PC-9 (cell line): ENCODE results near the gene FAM149B1. TPM values are rescaled to one million over a fixed set of nuclear protein-coding genes. Genes with fewer than 3 reads are reported as not detected.
"Not testable (repeated sequence)": the region's sequence is repeated elsewhere in the genome, so short reads cannot be mapped to it uniquely, and the experiment has no call there.

Experiments
- BruUV-seq: library from RNA; stranded (reverse); fragments of 400-500 nt; replicated peaks from 2 replicates; lab custom pipeline; 2021; lab: Mats Ljungman, UMichigan
- CTCF ChIA-PET: fragments of 300-600 bp; sonication (Branson Sonifier 250); formaldehyde crosslinking; loops from one replicate; lab custom pipeline; 2022; ENCODE audit warnings: antibody characterized with exemption; lab: Charles Lee
- POLR2A ChIA-PET: fragments of 300-600 bp; sonication (Branson Sonifier 250); formaldehyde crosslinking; loops from one replicate; lab custom pipeline; 2022; ENCODE audit warnings: antibody characterized with exemption; ENCODE audit not compliant: unreplicated experiment; lab: Charles Lee
- DNase-seq, 2 experiments: peaks; one replicate each; pipeline versions ENCODE4 v3.0.0 to v3.0.0-alpha.2; 2015 to 2022; ENCODE audit warnings: mixed read lengths in 1 of 2
- H2AFZ ChIP-seq: fragments of 200-600 bp; sonication (generic); 2 replicates; pipeline ENCODE4 v1.8.1; 2017; ENCODE audit warnings: antibody characterized with exemption
- H3F3A ChIP-seq: fragments of 200-600 bp; sonication (generic); 2 replicates; pipeline ENCODE4 v1.8.1; 2017; ENCODE audit warnings: antibody characterized with exemption, mild to moderate bottlenecking, low read depth; ENCODE audit not compliant: insufficient read depth
- H3K27ac ChIP-seq: fragments of 200-600 bp; sonication (generic); 2 replicates; pipeline ENCODE4 v1.6.1; 2016; ENCODE audit warnings: mixed run types
- H3K27me3 ChIP-seq: fragments of 200-600 bp; sonication (generic); 2 replicates; pipeline ENCODE4 v1.6.1; 2016; ENCODE audit warnings: low read depth, mixed run types; ENCODE audit not compliant: insufficient read depth
- H3K36me3 ChIP-seq: fragments of 200-600 bp; sonication (generic); 2 replicates; pipeline ENCODE4 v1.6.1; 2016; ENCODE audit warnings: low read depth, mixed run types
- H3K4me1 ChIP-seq: fragments of 200-600 bp; sonication (generic); replicated peaks from 2 replicates; pipeline ENCODE4 v1.6.1; 2016; ENCODE audit warnings: mixed run types; ENCODE audit not compliant: insufficient read depth
- H3K4me2 ChIP-seq: fragments of 200-600 bp; sonication (generic); 2 replicates; pipeline ENCODE4 v1.6.1; 2017; ENCODE audit warnings: mixed run types
- H3K4me3 ChIP-seq: fragments of 200-600 bp; sonication (generic); 2 replicates; pipeline ENCODE4 v1.6.1; 2016; ENCODE audit warnings: mixed run types
- H3K79me2 ChIP-seq: fragments of 200-600 bp; sonication (generic); 2 replicates; pipeline ENCODE4 v1.6.1; 2017; ENCODE audit warnings: low read depth, mixed run types
- H3K9me2 ChIP-seq: fragments of 200-600 bp; sonication (generic); 2 replicates; pipeline ENCODE4 v1.8.1; 2017; ENCODE audit warnings: mild to moderate bottlenecking; ENCODE audit not compliant: insufficient read depth
- H3K9me3 ChIP-seq: fragments of 200-600 bp; sonication (generic); 2 replicates; pipeline ENCODE4 v1.8.1; 2016; ENCODE audit warnings: low read depth; ENCODE audit not compliant: insufficient read depth
- H4K20me1 ChIP-seq: fragments of 200-600 bp; sonication (generic); 2 replicates; pipeline ENCODE4 v1.8.1; 2017; ENCODE audit not compliant: insufficient read depth
- EZH2 ChIP-seq: fragments of 200-600 bp; sonication (generic); IDR thresholded peaks from 2 replicates; pipeline ENCODE4 v1.8.0; 2017; ENCODE audit warnings: antibody characterized with exemption, low read depth
- intact Hi-C: fragments of 100-400 bp; cut with micrococcal nuclease; formaldehyde crosslinking; loops from one replicate; pipeline ENCODE4 v1.10.0; 2022; ENCODE audit not compliant: unreplicated experiment
- total RNA-seq: library from RNA; stranded (reverse); gene quantifications from 2 replicates; pipeline ENCODE4 v1.2.3, GENCODE V29; 2021
- TF ChIP-seq, protein P1 (sequence below): fragments of 200-600 bp; sonication (generic); conservative IDR thresholded peaks from 2 replicates; pipeline ENCODE4 v1.6.1; 2017; ENCODE audit warnings: mixed run types, antibody characterized with exemption, mild to moderate bottlenecking, moderate library complexity

FAM149B1 gene
- total RNA-seq, 1 experiment from 2014 or later: 22.9 TPM

GRCh38 chr10:73141603-73142002, 26.3 kb upstream of the FAM149B1 start:
- BruUV-seq: no TSS peak
- Histone ChIP-seq H3F3A (no peaks in the 10 kb centered on the region; the same call in 1 of the 2 replicates), H4K20me1 (no peaks in the 10 kb centered on the region; the same call in 1 of the 2 replicates), H2AFZ (no peak overlapping the region), H3K9me3 (no peaks in the 10 kb centered on the region), H3K79me2 (no peaks in the 10 kb centered on the region), H3K4me1 (no peaks in the 10 kb centered on the region), H3K4me2 (no peak overlapping the region), H3K9me2 (no peaks in the 10 kb centered on the region), H3K27me3 (no peaks in the 10 kb centered on the region), H3K4me3 (no peak overlapping the region), H3K36me3 (peaks cover 33% of the 10 kb centered on the region), H3K27ac (no peak overlapping the region)
- no peak for DNase-seq
- ChIA-PET CTCF (no interaction called here), POLR2A (no interaction called here)
- intact Hi-C loops: no loop called here
- no peak for TF ChIP-seq EZH2

- H3K4me1 ChIP-seq, H3K27me3 ChIP-seq, H3K27ac ChIP-seq, H3K79me2 ChIP-seq, BruUV-seq, CTCF ChIA-PET, POLR2A ChIA-PET, H3K9me2 ChIP-seq, DNase-seq, H3K4me3 ChIP-seq, H3K9me3 ChIP-seq, H2AFZ ChIP-seq, H3K4me2 ChIP-seq, H3F3A ChIP-seq: not testable (repeated sequence)
- intact Hi-C loops: loop anchor here (10.0 kb wide), 1 partner anchor 276 kb away; no protein-coding TSS in a partner anchor
- Histone ChIP-seq H4K20me1 (peaks cover 18% of the 10 kb centered on the region), H3K36me3 (peaks cover 47% of the 10 kb centered on the region)
Observed at GRCh38 chr10:73150633-73151413, 17.1 kb upstream of the FAM149B1 start.

DNA sequence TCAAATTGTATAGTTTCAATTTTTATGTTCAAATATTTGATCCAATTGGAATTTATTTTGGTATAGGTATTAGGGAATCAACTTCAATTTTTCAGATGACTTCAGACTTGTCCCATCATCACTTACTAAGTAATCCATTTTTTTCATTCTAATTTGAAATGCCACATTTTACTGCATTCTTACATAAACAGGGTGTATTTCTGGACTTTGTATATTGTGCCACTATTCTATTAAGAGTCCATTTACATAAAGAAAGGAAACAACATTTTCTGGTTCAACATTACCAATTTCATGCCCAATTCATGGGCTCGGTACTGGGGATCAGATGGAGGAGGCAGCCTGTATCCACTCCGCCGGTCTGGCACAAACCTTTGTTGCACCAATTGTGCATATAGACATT, 15.9 kb upstream of the FAM149B1 start:
- BruUV-seq: no TSS peak
- Histone ChIP-seq H3K27me3 (no peaks in the 10 kb centered on the region), H3K4me1 (no peaks in the 10 kb centered on the region), H3K9me3 (no peaks in the 10 kb centered on the region), H3K36me3 (peaks cover 49% of the 10 kb centered on the region), H3K27ac (no peak overlapping the region), H3F3A (no peaks in the 10 kb centered on the region; the same call in 1 of the 2 replicates), H4K20me1 (peaks cover 20% of the 10 kb centered on the region), H2AFZ (no peak overlapping the region), H3K4me2 (no peak overlapping the region), H3K79me2 (no peaks in the 10 kb centered on the region), H3K4me3 (no peak overlapping the region), H3K9me2 (no peaks in the 10 kb centered on the region)
- intact Hi-C loops: loop anchor here (10.0 kb wide), 1 partner anchor 277 kb away; no protein-coding TSS in a partner anchor
- no peak for DNase-seq
- POLR2A ChIA-PET: no interaction called here
- no peak for TF ChIP-seq EZH2
- TF ChIP-seq, protein P1, sequence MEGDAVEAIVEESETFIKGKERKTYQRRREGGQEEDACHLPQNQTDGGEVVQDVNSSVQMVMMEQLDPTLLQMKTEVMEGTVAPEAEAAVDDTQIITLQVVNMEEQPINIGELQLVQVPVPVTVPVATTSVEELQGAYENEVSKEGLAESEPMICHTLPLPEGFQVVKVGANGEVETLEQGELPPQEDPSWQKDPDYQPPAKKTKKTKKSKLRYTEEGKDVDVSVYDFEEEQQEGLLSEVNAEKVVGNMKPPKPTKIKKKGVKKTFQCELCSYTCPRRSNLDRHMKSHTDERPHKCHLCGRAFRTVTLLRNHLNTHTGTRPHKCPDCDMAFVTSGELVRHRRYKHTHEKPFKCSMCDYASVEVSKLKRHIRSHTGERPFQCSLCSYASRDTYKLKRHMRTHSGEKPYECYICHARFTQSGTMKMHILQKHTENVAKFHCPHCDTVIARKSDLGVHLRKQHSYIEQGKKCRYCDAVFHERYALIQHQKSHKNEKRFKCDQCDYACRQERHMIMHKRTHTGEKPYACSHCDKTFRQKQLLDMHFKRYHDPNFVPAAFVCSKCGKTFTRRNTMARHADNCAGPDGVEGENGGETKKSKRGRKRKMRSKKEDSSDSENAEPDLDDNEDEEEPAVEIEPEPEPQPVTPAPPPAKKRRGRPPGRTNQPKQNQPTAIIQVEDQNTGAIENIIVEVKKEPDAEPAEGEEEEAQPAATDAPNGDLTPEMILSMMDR: no peak
- CTCF ChIA-PET: interaction anchor here (0.7 kb wide), 1 partner anchor 16 kb away, joined by 3 read pairs; the partner anchor contains the start of genes ECD and FAM149B1

GRCh38 chr10:73156054-73156453, 11.9 kb upstream of the FAM149B1 start:
- Histone ChIP-seq H3K27ac (no peak overlapping the region), H3K9me3 (no peaks in the 10 kb centered on the region), H4K20me1 (peaks cover 15% of the 10 kb centered on the region), H3K79me2 (peaks cover 13% of the 10 kb centered on the region; the same call in 1 of the 2 replicates), H3F3A (peaks cover 13% of the 10 kb centered on the region), H3K4me2 (no peak overlapping the region), H3K9me2 (no peaks in the 10 kb centered on the region), H3K4me1 (no peaks in the 10 kb centered on the region), H3K36me3 (peaks cover 41% of the 10 kb centered on the region), H3K27me3 (no peaks in the 10 kb centered on the region), H2AFZ (no peak overlapping the region), H3K4me3 (no peak overlapping the region)
- intact Hi-C loops: loop anchor here (10.0 kb wide), 1 partner anchor 281 kb away; no protein-coding TSS in a partner anchor
- TF ChIP-seq, protein P1: no peak
- no peak for TF ChIP-seq EZH2
- POLR2A ChIA-PET: no interaction called here
- BruUV-seq: no TSS peak
- CTCF ChIA-PET: interaction anchor here (0.6 kb wide), 1 partner anchor 1097 kb away, joined by 9 read pairs; no protein-coding TSS in a partner anchor
- DNase-seq: no peak
